ENCODE results near the gene ANKRD23.

The ANKRD23 gene

GRCh38 chr2:96809951-96810782 is 33.7 kb downstream of the ANKRD23 start:
- TF ChIP-seq TAF1 (IDR thresholded peaks at IDR 0.05; ENCODE audit: low read depth) (no peak), TCF12 (IDR thresholded peaks at IDR 0.05; ENCODE audit: low read depth) (no peak), CREB1 (IDR thresholded peaks at IDR 0.05; ENCODE audit: low read depth) (no peak), EP300 (IDR thresholded peaks at IDR 0.05; ENCODE audit: borderline replicate concordance) (no peak), NFIC (IDR thresholded peaks at IDR 0.05) (no peak), REST (IDR thresholded peaks at IDR 0.05; ENCODE audit: low read depth) (no peak), YY1 (IDR thresholded peaks at IDR 0.05; ENCODE audit: low read depth) (no peak), MAX (IDR thresholded peaks at IDR 0.05) (no peak), USF1 (IDR thresholded peaks at IDR 0.05) (no peak), RAD21 (IDR thresholded peaks at IDR 0.05; ENCODE audit: low read depth) (no peak), TEAD4 (IDR thresholded peaks at IDR 0.05) (no peak), FOXM1 (IDR thresholded peaks at IDR 0.05; ENCODE audit: borderline replicate concordance, low read depth) (no peak), EGR1 (IDR thresholded peaks at IDR 0.05) (no peak), ZBTB7A (IDR thresholded peaks at IDR 0.05; ENCODE audit: low read depth) (no peak)

- TF ChIP-seq TAF1 (IDR thresholded peaks at IDR 0.05; ENCODE audit: low read depth) (no peak), CEBPB (IDR thresholded peaks at IDR 0.05) (no peak)
These were observed 34.5 kb downstream of the ANKRD23 start for GRCh38 chr2:96809216-96809882.

GRCh38 chr2:96808176-96808837 is 35.5 kb downstream of the ANKRD23 start:
- TF ChIP-seq CREB1 (IDR thresholded peaks at IDR 0.05; ENCODE audit: low read depth) (no peak), USF1 (IDR thresholded peaks at IDR 0.05) (no peak), TCF12 (IDR thresholded peaks at IDR 0.05; ENCODE audit: low read depth) (no peak), NFIC (IDR thresholded peaks at IDR 0.05) (no peak), EP300 (IDR thresholded peaks at IDR 0.05; ENCODE audit: borderline replicate concordance) (no peak), CEBPB (IDR thresholded peaks at IDR 0.05) (no peak), MAX (IDR thresholded peaks at IDR 0.05) (no peak), TEAD4 (IDR thresholded peaks at IDR 0.05) (no peak), TAF1 (IDR thresholded peaks at IDR 0.05; ENCODE audit: low read depth) (no peak), ZBTB7A (IDR thresholded peaks at IDR 0.05; ENCODE audit: low read depth) (no peak), EGR1 (IDR thresholded peaks at IDR 0.05) (no peak), REST (IDR thresholded peaks at IDR 0.05; ENCODE audit: low read depth) (no peak), FOXM1 (IDR thresholded peaks at IDR 0.05; ENCODE audit: borderline replicate concordance, low read depth) (no peak)

- no peak for TF ChIP-seq RAD21 (IDR thresholded peaks at IDR 0.05; ENCODE audit: low read depth)
- no peak for TF ChIP-seq ZBTB7A (IDR thresholded peaks at IDR 0.05; ENCODE audit: low read depth)
- TF ChIP-seq EGR1 (IDR thresholded peaks at IDR 0.05): no peak
- no peak for TF ChIP-seq FOXM1 (IDR thresholded peaks at IDR 0.05; ENCODE audit: borderline replicate concordance, low read depth)
- TF ChIP-seq REST (IDR thresholded peaks at IDR 0.05; ENCODE audit: low read depth): no peak
- TF ChIP-seq CREB1 (IDR thresholded peaks at IDR 0.05; ENCODE audit: low read depth): no peak
- no peak for TF ChIP-seq TEAD4 (IDR thresholded peaks at IDR 0.05)
- no peak for TF ChIP-seq MAX (IDR thresholded peaks at IDR 0.05)
- no peak for TF ChIP-seq EP300 (IDR thresholded peaks at IDR 0.05; ENCODE audit: borderline replicate concordance)
- no peak for TF ChIP-seq TAF1 (IDR thresholded peaks at IDR 0.05; ENCODE audit: low read depth)
- no peak for TF ChIP-seq TCF12 (IDR thresholded peaks at IDR 0.05; ENCODE audit: low read depth)
- no peak for TF ChIP-seq CEBPB (IDR thresholded peaks at IDR 0.05)
- no peak for TF ChIP-seq USF1 (IDR thresholded peaks at IDR 0.05)
These were observed 36.7 kb downstream of the ANKRD23 start for GRCh38 chr2:96807127-96807471.
